Bronchial epithelial cell (primary cell): Measurements from ENCODE around the gene PTAFR. TPM values are rescaled to one million over a fixed set of nuclear protein-coding genes. Genes with fewer than 3 reads are reported as not detected.
A peak's percentile ranks its signal among the peaks of the same experiment; 100 is the strongest.

ENCODE experiments used
- DNase-seq: peaks from one replicate; pipeline ENCODE4 v3.0.0-alpha.2; 2010; ENCODE audit warnings: low read depth
- FAIRE-seq: peaks from 2 replicates; lab custom pipeline; 2011; peaks lifted over from hg19 to GRCh38; lab: Jason Lieb, UNC
- H3K27me3 ChIP-seq: 2 replicates; pipeline ENCODE4 v1.5.1; 2011; ENCODE audit warnings: low read length; ENCODE audit not compliant: control insufficient read depth, insufficient read depth
- H3K36me3 ChIP-seq: 2 replicates; pipeline ENCODE4 v1.5.1; 2011; ENCODE audit warnings: low read length; ENCODE audit not compliant: control insufficient read depth, insufficient read depth
- H3K4me3 ChIP-seq: 2 replicates; pipeline ENCODE4 v1.5.1; 2011; ENCODE audit warnings: mild to moderate bottlenecking, low read depth, low read length, control low read depth
- CTCF ChIP-seq: IDR thresholded peaks from 2 replicates; pipeline ENCODE4 v1.5.1; 2011; ENCODE audit warnings: mild to moderate bottlenecking, moderate library complexity, low read length, control low read depth, inconsistent platforms; ENCODE audit not compliant: insufficient read depth, severe bottlenecking
- total RNA-seq: library from RNA; depleted of rRNA; stranded (reverse); fragments of >200 nt; gene quantifications from 2 replicates; pipeline ENCODE4 v1.2.1, GENCODE V29; 2014

PTAFR gene
- total RNA-seq, 1 donor from 2014 or later, result 5.0 TPM

- FAIRE-seq, result no peak
- no peak for DNase-seq
- Histone ChIP-seq H3K4me3 (no peak overlapping the region), H3K27me3 (no peaks in the 10 kb centered on the region), H3K36me3 (no peaks in the 10 kb centered on the region)
- TF ChIP-seq CTCF, result no peak
These were observed 4.1 kb upstream of the PTAFR start for GRCh38 chr1:28180306-28181305.

- H3K27me3 ChIP-seq, result no peaks in the 10 kb centered on the region
- H3K36me3 ChIP-seq, result no peaks in the 10 kb centered on the region
- TF ChIP-seq CTCF, result no peak
- H3K4me3 ChIP-seq, result no peak overlapping the region
- peak; percentile 83 for FAIRE-seq
- no peak for DNase-seq
These were observed 2.4 kb upstream of the PTAFR start for GRCh38 chr1:28178690-28179485.

- TF ChIP-seq CTCF, result no peak
- FAIRE-seq (no peak), DNase-seq (no peak)
- no peaks in the 10 kb centered on the region for H3K36me3 ChIP-seq
- H3K4me3 ChIP-seq, result no peak overlapping the region
- H3K27me3 ChIP-seq, result no peaks in the 10 kb centered on the region
These were observed 470 bp downstream of the PTAFR start for GRCh38 chr1:28175955-28176485.

GRCh38 chr1:28173980-28174297 is 2.6 kb downstream of the PTAFR start:
- Histone ChIP-seq H3K4me3 (no peak overlapping the region), H3K36me3 (no peaks in the 10 kb centered on the region), H3K27me3 (no peaks in the 10 kb centered on the region)
- TF ChIP-seq CTCF, result no peak
- peak; percentile 79 for FAIRE-seq
- DNase-seq, result no peak

GRCh38 chr1:28173151-28173979 is 3.1 kb downstream of the PTAFR start:
- no peaks in the 10 kb centered on the region for H3K27me3 ChIP-seq
- H3K4me3 ChIP-seq, result no peak overlapping the region
- FAIRE-seq, result no peak
- DNase-seq, result peak; percentile 25
- H3K36me3 ChIP-seq, result no peaks in the 10 kb centered on the region
- no peak for TF ChIP-seq CTCF
